ENCODE measurements around the gene COLEC11. TPM values are rescaled to one million over a fixed set of nuclear protein-coding genes. Genes with fewer than 3 reads are reported as not detected.
"Not testable (repeated sequence)": the region's sequence is repeated elsewhere in the genome, so short reads cannot be mapped to it uniquely, and the experiment has no call there.

The COLEC11 gene
- total RNA-seq, 1 experiment from 2014 or later, result 1.3 TPM

- no peak for TF ChIP-seq ZNF425 (CRISPR knock-in tag; conservative IDR thresholded peaks at IDR 0.05)
- no peak for TF ChIP-seq E2F5 (CRISPR knock-in tag; IDR thresholded peaks at IDR 0.05)
- no peak for TF ChIP-seq MLX (CRISPR knock-in tag; IDR thresholded peaks at IDR 0.05)
- no peak for TF ChIP-seq SMAD3 (CRISPR knock-in tag; IDR thresholded peaks at IDR 0.05; ENCODE audit: borderline replicate concordance)
Measured at GRCh38 chr2:3633982-3634595, 39.2 kb downstream of the COLEC11 start (continued).

- DNase-seq (ENCODE audit: low spot score), result peak; percentile 6
- Mint-ChIP-seq H3K27ac (no peak overlapping the region), H3K9me3 (peaks cover 5% of the 10 kb centered on the region; the same call in 1 of the 2 replicates), H3K4me1 (0 out of 2 replicates have a peak, but pooled peaks cover 8% of the 10 kb centered on the region), H3K27me3 (ENCODE audit: low read depth) (no peaks in the 10 kb centered on the region), H3K36me3 (no peaks in the 10 kb centered on the region), H3K4me3 (no peak overlapping the region)
- TF ChIP-seq, protein P1, sequence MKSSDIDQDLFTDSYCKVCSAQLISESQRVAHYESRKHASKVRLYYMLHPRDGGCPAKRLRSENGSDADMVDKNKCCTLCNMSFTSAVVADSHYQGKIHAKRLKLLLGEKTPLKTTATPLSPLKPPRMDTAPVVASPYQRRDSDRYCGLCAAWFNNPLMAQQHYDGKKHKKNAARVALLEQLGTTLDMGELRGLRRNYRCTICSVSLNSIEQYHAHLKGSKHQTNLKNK (CRISPR knock-in tag; IDR thresholded peaks at IDR 0.05), result no peak
- TF ChIP-seq, protein P2, sequence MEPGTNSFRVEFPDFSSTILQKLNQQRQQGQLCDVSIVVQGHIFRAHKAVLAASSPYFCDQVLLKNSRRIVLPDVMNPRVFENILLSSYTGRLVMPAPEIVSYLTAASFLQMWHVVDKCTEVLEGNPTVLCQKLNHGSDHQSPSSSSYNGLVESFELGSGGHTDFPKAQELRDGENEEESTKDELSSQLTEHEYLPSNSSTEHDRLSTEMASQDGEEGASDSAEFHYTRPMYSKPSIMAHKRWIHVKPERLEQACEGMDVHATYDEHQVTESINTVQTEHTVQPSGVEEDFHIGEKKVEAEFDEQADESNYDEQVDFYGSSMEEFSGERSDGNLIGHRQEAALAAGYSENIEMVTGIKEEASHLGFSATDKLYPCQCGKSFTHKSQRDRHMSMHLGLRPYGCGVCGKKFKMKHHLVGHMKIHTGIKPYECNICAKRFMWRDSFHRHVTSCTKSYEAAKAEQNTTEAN (CRISPR knock-in tag; IDR thresholded peaks at IDR 0.05), result no peak
- TF ChIP-seq ZNF138 (CRISPR knock-in tag; conservative IDR thresholded peaks at IDR 0.05), result no peak
- TF ChIP-seq ZNF121 (CRISPR knock-in tag; IDR thresholded peaks at IDR 0.05), result no peak
- no peak for TF ChIP-seq CDX4 (CRISPR knock-in tag; IDR thresholded peaks at IDR 0.05; ENCODE audit: borderline replicate concordance)
- no peak for TF ChIP-seq GTF2I (CRISPR knock-in tag; conservative IDR thresholded peaks at IDR 0.05)
- no peak for TF ChIP-seq OVOL2 (CRISPR knock-in tag; IDR thresholded peaks at IDR 0.05; ENCODE audit: borderline replicate concordance)
- TF ChIP-seq ATF2 (CRISPR knock-in tag; IDR thresholded peaks at IDR 0.05; ENCODE audit: borderline replicate concordance, low read depth), result no peak
- ATAC-seq, result no peak
- CTCF ChIA-PET, result no interaction called here
- POLR2A ChIA-PET, result no interaction called here
Measured at GRCh38 chr2:3634596-3635121, 39.7 kb downstream of the COLEC11 start.

GRCh38 chr2:3635171-3635974 is 40.5 kb downstream of the COLEC11 start:
- no peak for TF ChIP-seq ZNF416 (CRISPR knock-in tag; IDR thresholded peaks at IDR 0.05)
- TF ChIP-seq, protein P2 (CRISPR knock-in tag; IDR thresholded peaks at IDR 0.05), result no peak
- TF ChIP-seq MLX (CRISPR knock-in tag; IDR thresholded peaks at IDR 0.05), result no peak
- no peak for TF ChIP-seq JAZF1 (CRISPR knock-in tag; IDR thresholded peaks at IDR 0.05)
- no peak for TF ChIP-seq ATF2 (CRISPR knock-in tag; IDR thresholded peaks at IDR 0.05; ENCODE audit: borderline replicate concordance, low read depth)
- H3K4me3 Mint-ChIP-seq, result no peak overlapping the region
- ChIA-PET CTCF (no interaction called here), POLR2A (no interaction called here)
- H3K27ac Mint-ChIP-seq, result no peak overlapping the region
- no peaks in the 10 kb centered on the region for H3K27me3 Mint-ChIP-seq (ENCODE audit: low read depth)
- ATAC-seq, result no peak
- DNase-seq (ENCODE audit: low spot score), result peak; percentile 0
- no peaks in the 10 kb centered on the region for H3K36me3 Mint-ChIP-seq
- 0 out of 2 replicates have a peak, but pooled peaks cover 8% of the 10 kb centered on the region for H3K4me1 Mint-ChIP-seq
- H3K9me3 Mint-ChIP-seq, result no peaks in the 10 kb centered on the region

DNA sequence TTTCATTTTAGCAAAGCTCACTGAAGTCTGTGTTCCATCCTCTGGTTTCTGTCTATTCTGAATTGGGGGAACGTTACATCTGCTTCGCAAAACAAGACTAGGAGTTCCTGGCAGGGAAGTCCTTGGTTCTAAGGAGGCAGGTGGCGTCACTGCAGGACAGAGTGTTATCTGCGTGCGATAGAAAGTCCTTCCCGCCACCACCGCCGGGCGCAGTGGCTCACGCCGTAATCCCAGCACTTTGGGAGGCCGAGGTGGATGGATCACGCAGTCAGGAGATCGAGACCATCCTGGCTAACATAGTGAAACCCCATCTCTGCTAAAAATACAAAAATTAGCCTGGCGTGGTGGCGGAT is 41.0 kb downstream of the COLEC11 start:
- H3K27me3 Mint-ChIP-seq (ENCODE audit: low read depth); H3K9me3 Mint-ChIP-seq; H3K4me1 Mint-ChIP-seq; ATAC-seq; CTCF ChIA-PET; H3K4me3 Mint-ChIP-seq; POLR2A ChIA-PET; H3K36me3 Mint-ChIP-seq; H3K27ac Mint-ChIP-seq: not testable (repeated sequence)
- DNase-seq (ENCODE audit: low spot score), result peak; percentile 5
